Stimulated activated CD4-positive, alpha-beta T cell treated with anti-CD3 and anti-CD28 coated beads, Interleukin-1b, Interleukin-23, amount 100 ng/mL, for 1 hour (primary cell): ENCODE results near the gene KRTAP5-7.
"Not testable (repeated sequence)": the region's sequence is repeated elsewhere in the genome, so short reads cannot be mapped to it uniquely, and the experiment has no call there.

Experiments used
- DNase-seq, 2 donors: peaks; one replicate each; pipeline ENCODE4 v3.0.0-alpha.2; 2020; ENCODE audit warnings: low read depth in 2 of 2

KRTAP5-7 gene

DNA sequence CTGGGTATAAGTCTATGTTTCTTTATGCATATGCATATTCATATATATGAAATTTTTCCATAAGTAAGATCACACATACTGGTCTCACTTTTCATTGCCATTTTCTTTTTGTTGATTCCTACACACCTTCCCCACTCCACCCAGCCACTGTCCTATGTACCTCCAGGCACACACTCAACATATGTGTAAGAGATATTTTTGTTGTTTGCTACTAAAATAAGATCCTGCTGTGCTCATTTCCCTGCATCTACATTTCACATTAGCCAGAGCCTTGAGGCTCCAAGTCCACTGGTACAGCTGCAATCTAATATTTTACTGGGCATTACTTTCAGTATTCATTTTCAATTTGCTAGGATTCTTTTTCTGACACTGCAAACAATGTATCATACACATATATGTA, 30.2 kb downstream of the KRTAP5-7 start:
- DNase-seq = no peak

DNA sequence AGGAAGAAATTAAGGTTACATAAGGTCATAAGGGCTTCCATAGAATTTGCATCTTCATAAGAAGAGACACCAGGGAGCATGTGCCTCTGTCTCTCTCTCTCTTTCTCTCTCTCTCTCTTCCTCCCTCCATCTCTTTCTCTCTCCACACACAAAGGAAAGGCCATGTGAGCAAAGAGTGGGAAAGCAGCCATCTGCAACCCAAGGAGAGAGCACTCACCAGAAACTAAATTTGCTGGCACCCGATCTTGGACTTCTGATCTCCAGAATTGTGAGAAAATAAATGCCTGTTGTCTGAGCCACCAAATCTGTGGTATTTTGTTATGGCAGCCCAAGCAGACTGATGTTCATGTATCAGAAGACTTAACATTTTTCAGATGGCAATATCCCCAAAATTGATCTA, 31.9 kb downstream of the KRTAP5-7 start:
- DNase-seq = no peak

DNA sequence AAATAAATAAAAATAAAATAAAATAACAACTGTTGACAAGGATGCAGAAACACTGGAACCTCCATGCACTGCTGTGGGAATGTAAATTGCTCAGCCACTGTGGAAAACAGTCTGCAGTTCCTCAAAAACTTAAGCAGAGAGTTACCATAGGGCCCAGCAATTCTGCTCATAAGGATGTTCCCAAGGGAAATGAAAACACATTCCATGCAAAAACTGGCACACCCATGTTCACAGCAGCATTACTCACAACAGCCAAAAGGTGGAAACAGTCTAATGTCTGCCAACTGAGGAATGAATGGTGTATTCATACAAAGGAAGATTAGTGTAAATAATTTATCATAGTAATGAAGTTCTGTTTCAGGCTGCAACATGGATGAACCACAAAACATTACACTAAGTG, 35.1 kb downstream of the KRTAP5-7 start:
- DNase-seq = no peak

DNA sequence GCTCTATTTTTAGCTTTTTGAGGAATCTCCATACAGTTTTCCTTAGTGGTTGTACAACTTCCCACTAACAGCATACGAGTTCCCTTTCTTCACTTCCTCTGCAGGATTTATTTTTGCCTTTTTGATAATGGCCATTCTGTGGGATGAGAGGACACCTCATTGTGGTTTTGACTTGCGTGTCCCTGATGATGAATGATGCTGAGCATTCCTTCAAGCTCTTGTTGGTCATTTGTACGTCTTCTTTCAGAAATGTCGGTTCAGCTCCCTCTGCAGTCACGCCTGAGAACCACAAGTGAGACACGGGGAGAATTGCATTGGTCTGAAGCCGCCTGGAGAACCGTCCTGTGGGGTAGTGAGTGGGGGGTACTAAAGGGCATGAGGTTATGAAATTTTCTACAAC, 36.3 kb downstream of the KRTAP5-7 start:
- DNase-seq = no peak

DNA sequence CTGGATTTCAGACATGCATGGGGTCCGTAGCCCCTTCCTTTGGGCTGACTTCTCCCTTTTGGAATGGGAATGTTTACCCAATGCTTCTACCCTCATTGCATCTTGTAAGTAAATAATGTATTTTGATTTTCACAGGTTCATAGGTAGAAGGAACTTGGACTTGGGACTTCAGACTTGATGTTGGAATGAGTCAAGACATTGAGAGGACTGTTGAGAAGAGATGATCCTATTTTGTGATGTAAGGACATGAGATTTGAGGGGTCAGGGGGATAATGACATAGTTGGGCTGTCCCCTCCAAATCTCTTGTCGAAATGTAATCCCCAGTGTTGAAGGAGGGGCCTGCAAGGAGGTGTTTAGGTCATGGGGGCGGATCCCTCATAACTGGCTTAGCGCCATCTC, 37.4 kb downstream of the KRTAP5-7 start:
- no peak for DNase-seq

DNA sequence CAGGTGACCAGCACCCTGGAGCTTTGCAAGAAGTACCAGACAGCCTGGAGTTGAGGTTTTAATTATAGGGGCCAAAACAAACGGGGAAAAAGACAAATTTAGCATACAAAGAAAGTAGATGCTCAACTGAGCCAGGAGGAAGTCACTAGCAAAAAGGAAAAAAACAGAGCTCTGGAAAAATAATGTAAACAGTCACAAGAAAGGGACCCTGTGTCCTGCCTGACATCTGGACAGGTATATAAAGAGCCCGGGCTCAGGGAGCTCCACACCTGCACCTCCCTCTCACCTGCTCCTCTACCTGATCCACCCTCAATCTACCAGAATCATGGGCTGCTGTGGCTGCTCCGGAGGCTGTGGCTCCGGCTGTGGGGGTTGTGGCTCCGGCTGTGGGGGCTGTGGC, 38.2 kb downstream of the KRTAP5-7 start, which contains the start of gene KRTAP5-10:
Gene KRTAP5-10 (plus strand): TSS at position 301 of the 400 bp plus-strand sequence. CDS start 25 bp downstream, at position 326.
- no peak for DNase-seq

DNA sequence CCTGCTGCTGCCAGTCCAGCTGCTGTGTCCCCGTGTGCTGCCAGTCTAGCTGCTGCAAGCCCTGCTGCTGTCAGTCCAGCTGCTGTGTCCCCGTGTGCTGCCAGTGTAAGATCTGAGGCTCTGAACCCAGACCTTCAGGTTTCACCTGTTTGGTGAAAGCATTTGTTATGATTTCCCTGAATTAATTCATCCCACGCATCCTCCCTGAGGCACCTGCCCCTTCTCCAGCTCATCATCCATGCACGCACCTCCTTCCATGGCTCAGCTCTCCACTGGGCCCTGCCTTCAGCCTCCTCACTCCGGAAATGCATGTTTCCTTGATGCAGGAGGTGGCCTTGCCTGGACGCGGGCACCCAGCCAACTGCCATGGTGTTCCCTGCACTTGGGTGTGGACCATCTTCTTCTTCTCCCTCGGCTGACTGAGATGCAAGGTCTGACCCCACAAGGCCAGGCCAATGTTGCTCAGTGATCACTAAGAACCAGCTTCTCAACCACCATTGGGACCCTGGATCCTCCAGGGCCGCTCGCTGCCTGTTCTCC, 39.1 kb downstream of the KRTAP5-7 start:
- no peak for DNase-seq

DNA sequence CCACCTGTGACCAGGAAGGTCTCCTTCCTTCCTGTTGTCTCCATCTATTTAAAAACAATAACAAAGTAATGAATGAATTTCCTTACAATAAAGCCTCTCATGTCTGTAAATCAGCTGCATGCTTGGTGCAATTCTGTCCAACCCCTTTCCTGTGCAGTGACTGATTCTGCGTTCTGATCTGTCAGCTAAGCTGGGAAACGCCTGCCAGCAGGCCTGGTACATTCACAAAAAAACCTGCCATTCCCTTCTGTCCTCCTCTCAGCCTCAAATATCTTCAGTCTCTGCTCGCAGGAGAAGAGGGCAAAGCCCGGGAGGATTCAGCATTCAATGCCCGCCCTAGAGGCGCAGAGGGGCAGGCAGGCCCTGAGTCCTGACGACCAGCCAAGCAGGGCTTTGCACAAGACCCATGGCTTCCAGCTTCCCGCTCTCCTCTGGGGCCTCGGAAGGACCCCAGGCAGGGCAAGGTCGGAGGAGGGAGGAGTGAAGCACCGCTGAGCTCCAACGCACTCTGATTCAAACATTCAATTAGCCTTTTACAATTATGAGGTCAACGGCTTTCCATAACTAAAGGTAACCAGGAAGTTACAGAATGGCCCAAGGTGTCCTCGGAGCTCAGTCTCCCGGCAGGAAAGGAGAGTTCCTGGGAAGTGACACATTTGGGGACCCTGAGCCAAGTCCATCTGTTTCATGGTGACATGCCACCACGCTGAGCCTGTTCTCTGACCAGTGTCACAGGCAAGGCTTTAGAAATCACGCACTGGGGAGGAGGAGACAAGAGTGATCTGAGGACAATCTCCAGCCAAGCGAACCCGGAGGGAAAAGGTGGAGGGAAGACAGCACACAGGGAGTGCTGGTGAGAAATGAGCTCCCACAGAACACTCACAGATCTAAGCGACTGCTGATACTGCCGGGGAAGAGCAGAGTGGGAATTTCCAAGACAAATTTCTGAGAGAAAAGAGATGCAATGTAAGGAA, 39.8 kb downstream of the KRTAP5-7 start:
- not testable (repeated sequence) for DNase-seq

DNA sequence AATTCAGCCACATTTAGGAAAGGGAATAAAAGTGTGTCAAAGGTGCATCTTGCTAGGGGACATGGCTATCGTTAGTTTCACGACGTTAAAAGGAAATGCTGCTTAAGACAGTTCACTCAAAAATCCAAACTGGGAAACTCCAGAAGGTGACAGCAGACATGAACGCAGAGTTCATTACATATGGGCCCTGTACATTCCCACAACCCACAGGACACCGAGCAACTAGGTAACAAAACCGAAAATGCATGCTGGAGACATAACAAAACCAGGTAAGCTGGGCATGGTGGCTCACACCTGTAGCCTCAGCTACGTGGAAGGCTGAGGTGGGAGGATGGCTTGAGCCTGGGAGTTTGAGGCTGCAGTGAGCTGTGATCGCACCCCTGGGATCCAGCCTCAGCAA, 40.6 kb downstream of the KRTAP5-7 start:
- not testable (repeated sequence) for DNase-seq

DNA sequence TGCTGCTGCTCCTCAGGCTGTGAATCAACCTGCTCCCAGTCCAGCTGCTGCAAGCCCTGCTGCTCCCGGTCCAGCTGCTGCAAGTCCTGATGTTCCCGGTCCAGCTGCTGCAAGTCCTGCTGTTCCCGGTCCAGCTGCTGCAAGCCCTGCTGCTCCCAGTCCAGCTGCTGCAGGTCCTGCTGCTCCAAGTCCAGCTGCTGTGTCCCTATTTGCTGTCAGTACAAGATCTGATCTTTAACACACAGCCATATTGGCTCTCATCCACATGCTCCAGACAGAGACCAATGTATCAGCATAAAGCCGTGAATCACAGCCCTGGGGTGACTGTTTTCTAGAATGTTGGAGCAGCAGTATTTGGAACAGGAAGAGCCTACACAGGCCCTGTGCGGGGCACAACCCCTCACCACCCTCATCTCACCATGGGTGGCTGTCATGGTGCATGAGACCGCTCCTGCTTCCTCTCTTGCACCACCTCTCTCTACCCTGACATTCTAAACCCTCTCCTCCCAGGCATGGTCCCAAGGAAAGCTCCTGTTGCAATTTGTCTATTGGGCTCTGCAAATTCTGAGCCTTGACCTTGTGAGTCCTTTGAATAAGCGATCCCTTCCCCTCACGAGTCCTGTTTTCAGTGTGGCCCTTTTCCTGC, 41.8 kb downstream of the KRTAP5-7 start:
- no peak for DNase-seq

DNA sequence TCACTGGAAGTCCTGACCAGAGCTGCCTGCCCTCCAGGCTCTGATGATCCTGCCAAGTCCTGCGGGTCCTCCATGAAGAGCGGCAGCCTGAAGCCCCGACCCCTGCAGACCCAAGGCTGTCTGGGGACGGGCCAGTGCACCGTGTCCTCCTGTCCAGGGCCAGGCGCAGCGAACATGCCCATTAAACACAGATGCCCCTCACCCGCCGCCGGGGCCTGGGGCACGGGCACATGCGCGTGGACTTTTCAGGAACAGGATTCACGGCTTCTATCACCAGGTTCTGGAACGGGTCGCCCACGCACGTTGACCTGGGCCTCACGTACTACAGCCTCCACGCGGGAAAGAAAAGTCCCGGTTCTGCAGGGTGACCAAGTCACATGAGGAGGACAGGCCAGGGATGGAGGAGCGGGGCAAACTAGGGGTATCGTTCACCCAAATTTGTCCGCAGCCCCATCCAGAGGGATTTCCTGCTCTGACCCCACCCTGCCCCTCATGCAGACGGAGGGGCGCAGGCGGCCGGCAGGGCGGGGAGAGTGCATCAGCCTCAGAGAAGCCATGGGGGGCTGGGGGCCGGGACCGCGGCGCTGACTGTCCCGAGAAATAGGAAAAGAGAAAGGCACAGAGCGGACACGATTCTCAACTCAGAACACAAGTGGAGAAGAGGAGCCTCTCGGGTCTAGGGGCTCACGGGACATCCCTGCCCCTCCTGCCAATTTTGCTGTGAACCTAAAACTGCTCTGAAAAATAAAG, 44.2 kb downstream of the KRTAP5-7 start:
- not testable (repeated sequence) for DNase-seq

DNA sequence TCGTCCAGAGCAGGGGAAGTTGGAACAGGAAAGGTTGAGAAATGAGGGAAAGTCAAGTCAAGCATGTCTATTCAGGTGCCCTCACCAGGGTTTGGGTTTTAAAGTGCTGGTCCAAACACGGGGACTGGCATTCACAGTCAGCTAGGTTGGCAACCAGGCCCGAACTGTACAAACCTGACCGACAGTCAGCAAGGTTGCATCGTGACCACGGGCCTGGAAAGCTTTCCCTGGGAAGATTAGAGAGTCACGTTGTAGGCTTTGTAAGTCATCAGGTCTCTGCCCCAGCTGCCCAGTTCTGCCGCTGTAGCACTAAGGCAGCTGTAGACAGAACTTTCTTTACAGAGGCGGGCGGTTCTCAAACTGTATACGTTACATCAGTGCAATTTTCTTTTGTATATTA, 45.7 kb downstream of the KRTAP5-7 start:
- no peak for DNase-seq

DNA sequence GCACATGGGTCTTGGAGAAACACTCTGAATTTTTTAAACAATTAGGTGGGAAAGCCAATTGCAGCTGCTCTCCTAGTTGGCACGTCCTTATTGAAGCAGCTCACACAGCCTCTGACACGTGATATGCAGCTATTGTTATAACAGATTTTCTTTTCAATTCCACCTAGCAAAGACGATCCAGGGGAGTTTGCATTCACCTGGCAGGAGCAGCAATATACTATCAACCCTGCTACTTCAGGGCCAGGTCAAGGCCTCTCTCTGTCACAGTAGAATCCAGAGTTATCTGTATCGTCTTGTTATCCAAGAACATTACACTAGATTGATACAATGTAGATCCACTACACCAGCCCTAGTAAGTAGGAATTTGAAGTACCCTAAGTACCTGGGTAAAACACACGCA, 47.4 kb downstream of the KRTAP5-7 start:
- DNase-seq = no peak

DNA sequence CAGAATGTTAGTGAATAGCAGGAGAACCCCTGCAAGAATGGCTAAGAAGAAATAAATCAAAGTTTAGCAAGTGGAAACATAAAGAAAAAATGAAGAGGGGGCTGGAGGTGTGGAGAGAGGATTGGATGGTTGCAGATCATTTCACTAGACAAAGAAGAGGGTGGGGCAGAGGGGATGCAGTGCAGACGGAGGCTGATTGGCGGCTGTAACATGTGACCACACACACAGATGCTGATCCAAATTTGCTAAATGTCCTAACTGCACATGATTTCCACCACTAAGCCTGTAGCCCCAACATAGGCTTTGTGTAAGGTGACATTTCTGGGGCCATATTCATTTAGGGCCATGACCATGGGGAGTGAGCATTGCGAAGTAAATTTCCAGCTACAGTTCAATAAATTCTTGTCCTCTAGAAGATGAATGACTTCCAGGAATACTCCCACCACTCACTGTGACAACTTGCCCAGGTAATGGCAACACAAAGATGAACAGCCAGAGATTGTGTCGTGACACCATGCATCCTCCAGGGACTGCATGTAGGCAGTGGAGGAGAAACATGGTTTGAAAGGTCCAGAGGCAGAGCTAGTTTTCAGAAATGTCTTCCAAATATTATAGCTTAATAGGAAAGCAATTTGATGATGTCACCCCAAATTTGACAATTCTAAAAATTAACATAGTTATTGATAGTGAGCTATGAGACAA, 48.8 kb downstream of the KRTAP5-7 start:
- no peak for DNase-seq

DNA sequence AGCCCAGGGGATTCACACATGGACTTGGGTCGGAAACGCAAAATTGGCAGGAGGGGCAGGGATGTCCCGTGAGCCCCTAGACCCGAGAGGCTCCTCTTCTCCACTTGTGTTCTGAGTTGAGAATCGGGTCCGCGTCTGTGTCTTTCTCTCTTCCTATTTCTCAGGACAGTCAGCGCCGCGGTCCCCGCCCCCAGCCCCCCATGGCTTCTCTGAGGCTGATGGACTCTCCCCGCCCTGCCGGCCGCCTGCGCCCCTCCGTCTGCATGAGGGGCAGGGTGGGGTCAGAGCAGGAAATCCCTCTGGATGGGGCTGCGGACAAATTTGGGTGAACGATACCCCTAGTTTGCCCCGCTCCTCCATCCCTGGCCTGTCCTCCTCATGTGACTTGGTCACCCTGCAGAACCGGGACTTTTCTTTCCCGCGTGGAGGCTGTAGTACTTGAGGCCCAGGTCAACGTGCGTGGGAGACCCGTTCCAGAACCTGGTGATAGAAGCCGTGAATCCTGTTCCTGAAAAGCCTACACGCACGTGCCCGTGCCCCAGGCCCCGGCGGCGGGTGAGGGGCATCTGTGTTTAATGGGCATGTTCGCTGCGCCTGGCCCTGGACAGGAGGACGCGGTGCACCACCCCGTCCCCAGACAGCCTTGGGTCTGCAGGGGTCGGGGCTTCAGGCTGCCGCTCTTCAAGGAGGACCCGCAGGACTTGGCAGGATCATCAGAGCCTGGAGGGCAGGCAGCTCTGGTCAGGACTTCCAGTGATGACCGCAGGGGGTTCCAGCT, 49.8 kb downstream of the KRTAP5-7 start:
- not testable (repeated sequence) for DNase-seq

DNA sequence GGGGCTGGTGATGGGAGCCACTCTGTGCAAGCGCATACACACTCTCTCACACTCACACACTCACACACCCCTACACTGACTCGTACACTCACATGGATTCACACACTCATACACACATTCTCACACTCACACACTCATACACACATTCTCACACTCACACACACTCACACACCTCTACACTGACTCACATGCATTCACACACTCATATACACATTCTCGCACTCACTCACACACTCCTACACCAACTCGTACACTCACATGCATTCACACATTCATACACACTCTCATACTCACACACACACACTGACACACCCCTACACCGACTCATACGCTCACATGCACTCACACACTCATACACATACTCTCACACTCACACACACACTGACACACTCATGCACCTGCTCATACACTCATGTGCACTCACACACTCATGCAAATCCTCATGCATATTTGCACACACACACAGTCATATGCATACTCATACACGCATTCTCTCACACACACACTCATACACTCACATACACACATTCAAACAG, 50.5 kb downstream of the KRTAP5-7 start:
- no peak for DNase-seq
